RPMI7951 (cell line): ENCODE data around the gene MON1B. TPM values are rescaled to one million over a fixed set of nuclear protein-coding genes. Genes with fewer than 3 reads are reported as not detected.

ENCODE experiments used
- DNase-seq: peaks from one replicate; pipeline ENCODE4 v3.0.0-alpha.2; 2012; ENCODE audit warnings: low read depth
- total RNA-seq: library from RNA; depleted of rRNA; stranded (reverse); fragments of >200 nt; shearing (Covaris generic); gene quantifications from 2 replicates; pipeline ENCODE4 v1.2.3, GENCODE V29; 2014; rRNA removed

MON1B gene
- total RNA-seq, 1 experiment from 2014 or later, result 12.0 TPM

GRCh38 chr16:77246150-77246549 is 55.2 kb downstream of the MON1B start:
- DNase-seq, result no peak

- DNase-seq, result no peak
Measured at GRCh38 chr16:77250400-77250799, 59.4 kb downstream of the MON1B start.

Other genes with a start within 250 kb of the MON1B start
- not detected in 2 replicates for gene SYCE1L, start 8.2 kb downstream of the MON1B start, total RNA-seq
- not detected in 2 replicates for gene ADAMTS18, start 243.8 kb downstream of the MON1B start, total RNA-seq